Body of pancreas (tissue), 4 donors: ENCODE results near the gene LSM14A.

Experiments
- POLR2A ChIP-seq, 3 donors: fragments of 450-650 bp; IDR thresholded peaks; one replicate each; pipeline ENCODE4 v1.6.1; 2016; ENCODE audit warnings: antibody characterized with exemption in 3 of 3, mild to moderate bottlenecking in 2 of 3
- TF ChIP-seq, protein P1 (sequence below), 7 experiments: fragments of 450-650 bp in 4 of 7; fragments of 200-600 bp in 3 of 7; sonication (generic) in 3 of 7; IDR thresholded peaks; one replicate each; pipeline ENCODE4 v1.5.1; 2016 to 2019; ENCODE audit warnings: antibody characterized with exemption in 7 of 7

GRCh38 chr19:34191355-34191962 is 19.2 kb downstream of the LSM14A start:
- TF ChIP-seq, protein P1, sequence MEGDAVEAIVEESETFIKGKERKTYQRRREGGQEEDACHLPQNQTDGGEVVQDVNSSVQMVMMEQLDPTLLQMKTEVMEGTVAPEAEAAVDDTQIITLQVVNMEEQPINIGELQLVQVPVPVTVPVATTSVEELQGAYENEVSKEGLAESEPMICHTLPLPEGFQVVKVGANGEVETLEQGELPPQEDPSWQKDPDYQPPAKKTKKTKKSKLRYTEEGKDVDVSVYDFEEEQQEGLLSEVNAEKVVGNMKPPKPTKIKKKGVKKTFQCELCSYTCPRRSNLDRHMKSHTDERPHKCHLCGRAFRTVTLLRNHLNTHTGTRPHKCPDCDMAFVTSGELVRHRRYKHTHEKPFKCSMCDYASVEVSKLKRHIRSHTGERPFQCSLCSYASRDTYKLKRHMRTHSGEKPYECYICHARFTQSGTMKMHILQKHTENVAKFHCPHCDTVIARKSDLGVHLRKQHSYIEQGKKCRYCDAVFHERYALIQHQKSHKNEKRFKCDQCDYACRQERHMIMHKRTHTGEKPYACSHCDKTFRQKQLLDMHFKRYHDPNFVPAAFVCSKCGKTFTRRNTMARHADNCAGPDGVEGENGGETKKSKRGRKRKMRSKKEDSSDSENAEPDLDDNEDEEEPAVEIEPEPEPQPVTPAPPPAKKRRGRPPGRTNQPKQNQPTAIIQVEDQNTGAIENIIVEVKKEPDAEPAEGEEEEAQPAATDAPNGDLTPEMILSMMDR (IDR thresholded peaks at IDR 0.05): no peak
- TF ChIP-seq POLR2A (IDR thresholded peaks at IDR 0.05): no peak
